Smooth muscle cell (in vitro differentiated cells): ENCODE results near the gene PEF1. TPM values are rescaled to one million over a fixed set of nuclear protein-coding genes. Genes with fewer than 3 reads are reported as not detected.

Experiments
- DNase-seq: peaks from one replicate; lab custom pipeline; 2025; ENCODE audit not compliant: unreplicated experiment; lab: John Stamatoyannopoulos, UW
- H2AFZ ChIP-seq: fragments of 200-600 bp; sonication (generic); 2 replicates; pipeline ENCODE4 v1.6.0; 2016; ENCODE audit warnings: antibody characterized with exemption, low read depth, mild to moderate bottlenecking
- H3F3A ChIP-seq: fragments of 200-600 bp; sonication (generic); 2 replicates; pipeline ENCODE4 v1.6.0; 2017; ENCODE audit warnings: antibody characterized with exemption, low read depth
- H3K27ac ChIP-seq: fragments of 200-600 bp; sonication (generic); 2 replicates; pipeline ENCODE4 v1.5.1; 2016; ENCODE audit warnings: low read depth, mild to moderate bottlenecking
- H3K27me3 ChIP-seq: fragments of 200-600 bp; sonication (generic); 2 replicates; pipeline ENCODE4 v1.6.1; 2016; ENCODE audit warnings: low read depth, mild to moderate bottlenecking
- H3K36me3 ChIP-seq: fragments of 200-600 bp; sonication (generic); 2 replicates; pipeline ENCODE4 v1.5.1; 2016; ENCODE audit warnings: low read depth
- H3K4me1 ChIP-seq: fragments of 200-600 bp; sonication (generic); 2 replicates; pipeline ENCODE4 v1.5.1; 2016; ENCODE audit warnings: low read depth
- H3K4me2 ChIP-seq: fragments of 200-600 bp; sonication (generic); 2 replicates; pipeline ENCODE4 v1.6.0; 2016; ENCODE audit warnings: mild to moderate bottlenecking
- H3K4me3 ChIP-seq: fragments of 200-600 bp; sonication (generic); 2 replicates; pipeline ENCODE4 v1.5.1; 2016; ENCODE audit warnings: mild to moderate bottlenecking
- H3K79me2 ChIP-seq: fragments of 200-600 bp; sonication (generic); 2 replicates; pipeline ENCODE4 v1.6.0; 2016; ENCODE audit warnings: low read depth, mild to moderate bottlenecking
- H3K9ac ChIP-seq: fragments of 200-600 bp; sonication (generic); 2 replicates; pipeline ENCODE4 v1.6.0; 2016; ENCODE audit warnings: low read depth
- H3K9me3 ChIP-seq: fragments of 200-600 bp; sonication (generic); replicated peaks from 2 replicates; pipeline ENCODE4 v1.5.1; 2016; ENCODE audit warnings: low read depth
- H4K20me1 ChIP-seq: fragments of 200-600 bp; sonication (generic); 2 replicates; pipeline ENCODE4 v1.6.0; 2016; ENCODE audit warnings: low read depth
- WGBS: methylation state at CpG from one replicate; pipeline ENCODE4 v1.1.7; 2016; ENCODE audit warnings: low lambda C conversion rate; 5-methylcytosine and 5-hydroxymethylcytosine counted together
- polyA plus RNA-seq: library from polyadenylated mRNA; unstranded; fragments of >200 nt; fragmentation: Nextera tagmentation; extraction: Ambion mirVana; gene quantifications from 2 replicates; pipeline ENCODE4 v1.2.1, GENCODE V29; 2016
- total RNA-seq: library from RNA; depleted of rRNA; stranded (reverse); fragments of >200 nt; gene quantifications from 2 replicates; pipeline ENCODE4 v1.2.3, GENCODE V29; 2014
- TF ChIP-seq, protein P1 (sequence below): fragments of 200-600 bp; sonication (generic); IDR thresholded peaks from 2 replicates; pipeline ENCODE4 v1.5.1; 2017; ENCODE audit warnings: borderline replicate concordance, mild to moderate bottlenecking, antibody characterized with exemption; ENCODE audit not compliant: insufficient read depth, poor library complexity, severe bottlenecking

Gene PEF1
- total and polyA plus RNA-seq, 2 experiments from 2014 or later, result 61.4 to 77.1 TPM

DNA sequence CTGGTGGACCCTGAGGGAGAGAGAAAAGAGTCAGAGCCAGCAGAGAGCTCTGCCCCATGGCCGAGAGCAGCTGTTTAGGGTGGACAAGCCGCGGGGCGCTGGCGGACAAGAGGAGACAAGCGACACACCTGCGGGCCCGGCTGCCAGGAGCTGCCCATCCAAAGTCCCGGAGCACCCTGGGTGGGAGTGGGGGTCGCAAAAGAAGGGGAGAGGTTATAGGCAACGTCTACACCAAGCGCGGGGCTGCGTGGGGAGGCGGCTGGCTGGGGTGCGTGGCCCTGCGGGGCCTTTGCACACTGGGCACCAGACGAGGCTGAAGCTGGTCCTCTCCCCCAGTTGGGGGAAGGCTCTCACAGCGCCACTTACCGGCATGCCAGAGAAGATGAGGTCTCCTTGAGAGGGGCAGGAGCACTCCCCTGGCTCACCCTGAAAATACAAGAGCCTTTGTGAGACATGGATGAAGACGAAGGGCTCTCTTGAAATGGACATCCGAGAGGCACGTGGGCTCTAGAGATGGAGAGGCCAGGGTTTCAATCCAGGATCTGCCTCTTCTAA is 35.1 kb upstream of the PEF1 start:
- TF ChIP-seq, protein P1, sequence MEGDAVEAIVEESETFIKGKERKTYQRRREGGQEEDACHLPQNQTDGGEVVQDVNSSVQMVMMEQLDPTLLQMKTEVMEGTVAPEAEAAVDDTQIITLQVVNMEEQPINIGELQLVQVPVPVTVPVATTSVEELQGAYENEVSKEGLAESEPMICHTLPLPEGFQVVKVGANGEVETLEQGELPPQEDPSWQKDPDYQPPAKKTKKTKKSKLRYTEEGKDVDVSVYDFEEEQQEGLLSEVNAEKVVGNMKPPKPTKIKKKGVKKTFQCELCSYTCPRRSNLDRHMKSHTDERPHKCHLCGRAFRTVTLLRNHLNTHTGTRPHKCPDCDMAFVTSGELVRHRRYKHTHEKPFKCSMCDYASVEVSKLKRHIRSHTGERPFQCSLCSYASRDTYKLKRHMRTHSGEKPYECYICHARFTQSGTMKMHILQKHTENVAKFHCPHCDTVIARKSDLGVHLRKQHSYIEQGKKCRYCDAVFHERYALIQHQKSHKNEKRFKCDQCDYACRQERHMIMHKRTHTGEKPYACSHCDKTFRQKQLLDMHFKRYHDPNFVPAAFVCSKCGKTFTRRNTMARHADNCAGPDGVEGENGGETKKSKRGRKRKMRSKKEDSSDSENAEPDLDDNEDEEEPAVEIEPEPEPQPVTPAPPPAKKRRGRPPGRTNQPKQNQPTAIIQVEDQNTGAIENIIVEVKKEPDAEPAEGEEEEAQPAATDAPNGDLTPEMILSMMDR, result no peak
- Histone ChIP-seq H2AFZ (no peak overlapping the region), H3K27ac (no peak overlapping the region), H3F3A (no peaks in the 10 kb centered on the region), H3K4me1 (no peaks in the 10 kb centered on the region), H3K79me2 (no peaks in the 10 kb centered on the region), H3K9ac (no peak overlapping the region), H3K27me3 (no peaks in the 10 kb centered on the region), H3K4me3 (no peak overlapping the region), H3K9me3 (no peaks in the 10 kb centered on the region), H4K20me1 (no peaks in the 10 kb centered on the region), H3K4me2 (no peak overlapping the region), H3K36me3 (no peaks in the 10 kb centered on the region)
- DNase-seq, result no peak
- 96% methylated on average over 22 of the region's 23 CpGs for WGBS

DNA sequence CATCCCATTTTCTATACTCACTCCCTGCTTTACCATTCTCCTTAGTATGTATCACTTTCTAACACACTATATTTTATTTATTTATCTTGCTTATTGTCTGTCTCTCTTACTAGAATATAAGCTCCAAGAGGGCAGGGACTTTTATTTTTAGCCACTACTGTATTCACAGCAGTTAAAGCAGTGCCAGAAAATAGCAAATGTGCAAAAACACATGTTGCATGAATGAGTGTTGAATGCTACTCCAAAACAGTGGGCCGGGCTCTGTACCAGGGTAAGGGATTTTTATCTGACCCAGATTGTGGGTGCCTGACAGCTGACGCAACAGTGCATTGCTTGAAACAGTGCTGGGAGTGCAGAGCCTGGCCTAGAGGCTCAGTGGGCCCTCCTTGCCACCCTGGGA is 34.4 kb upstream of the PEF1 start:
- H3K4me1 ChIP-seq, result no peaks in the 10 kb centered on the region
- no peaks in the 10 kb centered on the region for H3F3A ChIP-seq
- TF ChIP-seq, protein P1, result no peak
- H4K20me1 ChIP-seq, result no peaks in the 10 kb centered on the region
- 41% methylated on average over 2 of the region's 2 CpGs for WGBS
- no peak overlapping the region for H2AFZ ChIP-seq
- no peaks in the 10 kb centered on the region for H3K79me2 ChIP-seq
- no peak overlapping the region for H3K4me2 ChIP-seq
- H3K9ac ChIP-seq, result no peak overlapping the region
- no peak for DNase-seq
- H3K4me3 ChIP-seq, result no peak overlapping the region
- H3K36me3 ChIP-seq, result no peaks in the 10 kb centered on the region
- H3K27ac ChIP-seq, result no peak overlapping the region
- H3K27me3 ChIP-seq, result no peaks in the 10 kb centered on the region
- no peaks in the 10 kb centered on the region for H3K9me3 ChIP-seq

DNA sequence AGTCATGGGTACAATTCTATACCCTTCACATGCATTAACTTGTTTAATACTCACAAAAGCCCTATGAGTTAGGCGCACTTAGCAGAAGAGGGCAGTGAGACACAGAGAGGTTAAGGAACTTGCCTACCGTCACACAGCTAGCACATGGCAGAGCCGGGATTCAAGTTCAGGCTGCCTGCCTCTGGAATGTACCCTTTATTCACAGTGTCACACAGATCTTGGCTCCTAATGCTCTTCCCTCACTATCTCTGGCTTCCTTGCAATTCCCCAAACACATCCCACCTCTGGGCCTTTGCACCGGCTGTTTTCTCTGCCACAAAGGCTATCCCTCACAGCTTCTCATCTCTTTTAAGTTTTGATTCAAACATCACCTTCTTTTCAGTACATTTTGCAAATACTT is 34.0 kb upstream of the PEF1 start:
- no peak overlapping the region for H3K4me2 ChIP-seq
- H3K27ac ChIP-seq, result no peak overlapping the region
- H3K9ac ChIP-seq, result no peak overlapping the region
- H2AFZ ChIP-seq, result no peak overlapping the region
- no peaks in the 10 kb centered on the region for H4K20me1 ChIP-seq
- H3K4me1 ChIP-seq, result no peaks in the 10 kb centered on the region
- H3K36me3 ChIP-seq, result no peaks in the 10 kb centered on the region
- no peaks in the 10 kb centered on the region for H3F3A ChIP-seq
- H3K9me3 ChIP-seq, result no peaks in the 10 kb centered on the region
- no peak overlapping the region for H3K4me3 ChIP-seq
- DNase-seq, result no peak
- TF ChIP-seq, protein P1, result no peak
- no peaks in the 10 kb centered on the region for H3K27me3 ChIP-seq
- H3K79me2 ChIP-seq, result no peaks in the 10 kb centered on the region
- WGBS, result 95% methylated on average over 4 of the region's 4 CpGs

DNA sequence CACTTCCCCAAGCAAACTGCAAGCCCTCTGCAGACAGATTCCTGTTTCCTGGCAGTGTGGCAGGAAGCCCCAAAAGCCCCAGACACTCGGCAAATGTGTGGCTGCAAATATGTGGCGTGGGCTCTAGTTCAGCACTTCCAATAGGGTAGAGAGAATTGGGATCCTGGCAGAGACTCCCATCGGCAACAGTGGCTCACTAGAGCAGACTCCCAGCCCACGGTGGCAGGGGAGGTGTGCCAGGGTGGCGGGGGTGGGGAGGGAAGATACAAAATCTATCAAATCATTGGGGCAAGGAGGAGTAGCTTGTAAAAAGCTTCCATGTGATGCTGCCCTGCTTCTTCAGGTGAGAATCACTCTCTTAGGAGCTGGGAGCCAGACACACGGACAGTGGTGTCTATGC is 33.3 kb upstream of the PEF1 start:
- no peaks in the 10 kb centered on the region for H3K27me3 ChIP-seq
- no peaks in the 10 kb centered on the region for H3K4me1 ChIP-seq
- H3K9me3 ChIP-seq, result no peaks in the 10 kb centered on the region
- TF ChIP-seq, protein P1, result no peak
- H4K20me1 ChIP-seq, result no peaks in the 10 kb centered on the region
- 85% methylated on average over 6 of the region's 6 CpGs for WGBS
- H3K36me3 ChIP-seq, result no peaks in the 10 kb centered on the region
- H3K79me2 ChIP-seq, result no peaks in the 10 kb centered on the region
- no peak overlapping the region for H2AFZ ChIP-seq
- no peaks in the 10 kb centered on the region for H3F3A ChIP-seq
- no peak overlapping the region for H3K9ac ChIP-seq
- DNase-seq, result no peak
- no peak overlapping the region for H3K4me3 ChIP-seq
- no peak overlapping the region for H3K27ac ChIP-seq
- no peak overlapping the region for H3K4me2 ChIP-seq
